DOHH2 (cell line): ENCODE results near the gene RNF167.

ENCODE experiments used
- H3F3A ChIP-seq: fragments of 200-600 bp; sonication (generic), shearing (Covaris generic); 2 replicates; pipeline ENCODE4 v1.6.0; 2016; ENCODE audit warnings: antibody characterized with exemption, mild to moderate bottlenecking; ENCODE audit not compliant: control insufficient read depth, insufficient read depth
- H3K27ac ChIP-seq: fragments of 200-600 bp; sonication (generic); 2 replicates; pipeline ENCODE4 v1.5.1; 2014; ENCODE audit warnings: low read depth, mild to moderate bottlenecking, low read length, moderate library complexity
- H3K27me3 ChIP-seq: fragments of 200-600 bp; sonication (generic); 2 replicates; pipeline ENCODE4 v1.6.1; 2014; ENCODE audit warnings: mild to moderate bottlenecking, low read length, mixed read lengths; ENCODE audit not compliant: control insufficient read depth
- H3K36me3 ChIP-seq: fragments of 200-600 bp; sonication (generic); 2 replicates; pipeline ENCODE4 v1.6.1; 2014; ENCODE audit warnings: mild to moderate bottlenecking, low read length, moderate library complexity, mixed read lengths; ENCODE audit not compliant: control insufficient read depth
- H3K4me1 ChIP-seq: fragments of 200-600 bp; sonication (generic); 2 replicates; pipeline ENCODE4 v1.6.1; 2014; ENCODE audit warnings: mild to moderate bottlenecking, low read length, mixed read lengths; ENCODE audit not compliant: control insufficient read depth
- H3K4me2 ChIP-seq: fragments of 200-600 bp; sonication (generic); 2 replicates; pipeline ENCODE4 v1.6.0; 2014; ENCODE audit warnings: mild to moderate bottlenecking, low read length, moderate library complexity
- H3K4me3 ChIP-seq: fragments of 200-600 bp; sonication (generic); 2 replicates; pipeline ENCODE4 v1.5.1; 2014; ENCODE audit warnings: mild to moderate bottlenecking, low read length, mixed read lengths
- H3K79me2 ChIP-seq: fragments of 200-600 bp; sonication (generic); 2 replicates; pipeline ENCODE4 v1.6.1; 2014; ENCODE audit warnings: mild to moderate bottlenecking, low read length, mixed read lengths; ENCODE audit not compliant: control insufficient read depth
- H3K9me2 ChIP-seq: fragments of 200-600 bp; sonication (generic); replicated peaks from 2 replicates; pipeline ENCODE4 v1.6.1; 2014; ENCODE audit warnings: mild to moderate bottlenecking, low read length, mixed read lengths; ENCODE audit not compliant: control insufficient read depth
- H3K9me3 ChIP-seq: fragments of 200-600 bp; sonication (generic); 2 replicates; pipeline ENCODE4 v1.6.1; 2014; ENCODE audit warnings: antibody characterized with exemption, low read length, mixed read lengths; ENCODE audit not compliant: control insufficient read depth, insufficient read depth
- H4K20me1 ChIP-seq: fragments of 200-600 bp; sonication (generic); 2 replicates; pipeline ENCODE4 v1.6.0; 2014; ENCODE audit warnings: low read depth, mild to moderate bottlenecking, antibody characterized with exemption, low read length, moderate library complexity; ENCODE audit not compliant: control insufficient read depth, insufficient read depth
- CTCF ChIP-seq: fragments of 200-600 bp; sonication (generic); IDR thresholded peaks from one replicate; pipeline ENCODE4 v1.5.1; 2014; ENCODE audit warnings: antibody characterized with exemption, mild to moderate bottlenecking, low read depth, low read length; ENCODE audit not compliant: poor library complexity, severe bottlenecking
- EZH2phosphoT487 ChIP-seq: fragments of 200-600 bp; sonication (generic); IDR thresholded peaks from 2 replicates; pipeline ENCODE4 v1.6.1; 2017; ENCODE audit warnings: borderline replicate concordance, mild to moderate bottlenecking, antibody characterized with exemption, low read length, moderate library complexity, mixed read lengths

RNF167 gene

GRCh38 chr17:4949321-4950074, 9.4 kb downstream of the RNF167 start:
- TF ChIP-seq EZH2phosphoT487 (no peak), CTCF (no peak)
- Histone ChIP-seq H3K27me3 (no peaks in the 10 kb centered on the region), H3K36me3 (peaks cover 40% of the 10 kb centered on the region), H3K4me1 (peaks cover 46% of the 10 kb centered on the region), H3K27ac (peak overlapping the region; percentile 99), H3K4me2 (peak overlapping the region; percentile 94), H3F3A (peaks cover 37% of the 10 kb centered on the region), H3K4me3 (peak overlapping the region; percentile 93), H3K79me2 (peaks cover 49% of the 10 kb centered on the region), H4K20me1 (peaks cover 13% of the 10 kb centered on the region; the same call in 1 of the 2 replicates), H3K9me3 (no peaks in the 10 kb centered on the region), H3K9me2 (no peaks in the 10 kb centered on the region)

GRCh38 chr17:4950075-4950745, 10.1 kb downstream of the RNF167 start:
- Histone ChIP-seq H3K4me2 (peak overlapping the region; percentile 94), H3K27me3 (no peaks in the 10 kb centered on the region), H3F3A (peaks cover 30% of the 10 kb centered on the region), H3K36me3 (peaks cover 33% of the 10 kb centered on the region), H3K4me1 (peaks cover 39% of the 10 kb centered on the region), H3K9me2 (no peaks in the 10 kb centered on the region), H4K20me1 (peaks cover 12% of the 10 kb centered on the region; the same call in 1 of the 2 replicates), H3K4me3 (peak overlapping the region; percentile 93), H3K27ac (peak overlapping the region; percentile 99), H3K79me2 (peaks cover 42% of the 10 kb centered on the region), H3K9me3 (no peaks in the 10 kb centered on the region)
- TF ChIP-seq CTCF = no peak

DNA sequence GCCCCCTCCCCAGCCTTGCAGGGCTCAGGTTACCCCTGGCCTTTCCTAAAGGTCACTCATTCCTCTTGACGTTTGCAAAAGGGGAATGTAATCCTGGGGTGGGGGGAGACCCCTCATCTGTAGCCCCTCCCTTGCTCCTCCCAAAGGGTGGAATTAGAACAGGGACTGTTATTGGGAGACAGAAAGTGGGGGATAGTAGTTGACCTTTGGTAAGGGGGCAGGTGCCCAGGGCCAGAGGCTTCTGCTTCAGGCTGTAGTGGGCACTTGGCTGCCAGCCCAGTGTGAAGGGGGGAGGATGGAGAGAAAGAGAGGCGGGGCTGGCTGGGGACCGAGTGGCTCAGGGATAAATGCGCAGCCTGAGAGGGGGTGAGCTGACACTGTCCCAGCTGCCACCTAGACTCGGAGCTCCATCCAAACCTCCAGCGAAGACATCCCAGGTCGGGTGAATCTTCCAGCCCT, 10.7 kb downstream of the RNF167 start, which contains the start of gene ENO3:
Gene ENO3, plus strand, starts transcription at position 374 of the 459 bp plus-strand sequence. CDS start 711 bp downstream, outside the sequence.
- Histone ChIP-seq H3K27ac (peak within 1 kb of the TSS; percentile 99), H3K79me2 (peaks cover 37% of the 10 kb centered on the region), H4K20me1 (peaks cover 7% of the 10 kb centered on the region; the same call in 1 of the 2 replicates), H3K9me2 (no peaks in the 10 kb centered on the region), H3K4me2 (peak within 1 kb of the TSS; percentile 94), H3F3A (peaks cover 24% of the 10 kb centered on the region), H3K27me3 (no peaks in the 10 kb centered on the region), H3K4me3 (peak within 1 kb of the TSS; percentile 93), H3K9me3 (no peaks in the 10 kb centered on the region), H3K4me1 (peaks cover 33% of the 10 kb centered on the region), H3K36me3 (peaks cover 27% of the 10 kb centered on the region)
- TF ChIP-seq EZH2phosphoT487 (no peak), CTCF (no peak)
